DOHH2 (cell line): ENCODE measurements around the gene ARFGEF3.

Experiments used
- H3F3A ChIP-seq: fragments of 200-600 bp; sonication (generic), shearing (Covaris generic); 2 replicates; pipeline ENCODE4 v1.6.0; 2016; ENCODE audit warnings: antibody characterized with exemption, mild to moderate bottlenecking; ENCODE audit not compliant: control insufficient read depth, insufficient read depth
- H3K27ac ChIP-seq: fragments of 200-600 bp; sonication (generic); 2 replicates; pipeline ENCODE4 v1.5.1; 2014; ENCODE audit warnings: low read depth, mild to moderate bottlenecking, low read length, moderate library complexity
- H3K27me3 ChIP-seq: fragments of 200-600 bp; sonication (generic); 2 replicates; pipeline ENCODE4 v1.6.1; 2014; ENCODE audit warnings: mild to moderate bottlenecking, low read length, mixed read lengths; ENCODE audit not compliant: control insufficient read depth
- H3K36me3 ChIP-seq: fragments of 200-600 bp; sonication (generic); 2 replicates; pipeline ENCODE4 v1.6.1; 2014; ENCODE audit warnings: mild to moderate bottlenecking, low read length, moderate library complexity, mixed read lengths; ENCODE audit not compliant: control insufficient read depth
- H3K4me1 ChIP-seq: fragments of 200-600 bp; sonication (generic); 2 replicates; pipeline ENCODE4 v1.6.1; 2014; ENCODE audit warnings: mild to moderate bottlenecking, low read length, mixed read lengths; ENCODE audit not compliant: control insufficient read depth
- H3K4me2 ChIP-seq: fragments of 200-600 bp; sonication (generic); 2 replicates; pipeline ENCODE4 v1.6.0; 2014; ENCODE audit warnings: mild to moderate bottlenecking, low read length, moderate library complexity
- H3K4me3 ChIP-seq: fragments of 200-600 bp; sonication (generic); 2 replicates; pipeline ENCODE4 v1.5.1; 2014; ENCODE audit warnings: mild to moderate bottlenecking, low read length, mixed read lengths
- H3K79me2 ChIP-seq: fragments of 200-600 bp; sonication (generic); 2 replicates; pipeline ENCODE4 v1.6.1; 2014; ENCODE audit warnings: mild to moderate bottlenecking, low read length, mixed read lengths; ENCODE audit not compliant: control insufficient read depth
- H3K9me2 ChIP-seq: fragments of 200-600 bp; sonication (generic); replicated peaks from 2 replicates; pipeline ENCODE4 v1.6.1; 2014; ENCODE audit warnings: mild to moderate bottlenecking, low read length, mixed read lengths; ENCODE audit not compliant: control insufficient read depth
- H3K9me3 ChIP-seq: fragments of 200-600 bp; sonication (generic); 2 replicates; pipeline ENCODE4 v1.6.1; 2014; ENCODE audit warnings: antibody characterized with exemption, low read length, mixed read lengths; ENCODE audit not compliant: control insufficient read depth, insufficient read depth
- H4K20me1 ChIP-seq: fragments of 200-600 bp; sonication (generic); 2 replicates; pipeline ENCODE4 v1.6.0; 2014; ENCODE audit warnings: low read depth, mild to moderate bottlenecking, antibody characterized with exemption, low read length, moderate library complexity; ENCODE audit not compliant: control insufficient read depth, insufficient read depth
- CTCF ChIP-seq: fragments of 200-600 bp; sonication (generic); IDR thresholded peaks from one replicate; pipeline ENCODE4 v1.5.1; 2014; ENCODE audit warnings: antibody characterized with exemption, mild to moderate bottlenecking, low read depth, low read length; ENCODE audit not compliant: poor library complexity, severe bottlenecking
- EZH2phosphoT487 ChIP-seq: fragments of 200-600 bp; sonication (generic); IDR thresholded peaks from 2 replicates; pipeline ENCODE4 v1.6.1; 2017; ENCODE audit warnings: borderline replicate concordance, mild to moderate bottlenecking, antibody characterized with exemption, low read length, moderate library complexity, mixed read lengths

ARFGEF3 gene

GRCh38 chr6:138187156-138187555, 25.4 kb downstream of the ARFGEF3 start:
- Histone ChIP-seq H3K27me3 (no peaks in the 10 kb centered on the region), H3K9me2 (no peaks in the 10 kb centered on the region), H4K20me1 (no peaks in the 10 kb centered on the region), H3K4me1 (no peaks in the 10 kb centered on the region), H3K9me3 (no peaks in the 10 kb centered on the region), H3K4me3 (no peak overlapping the region), H3K4me2 (no peak overlapping the region), H3K36me3 (no peaks in the 10 kb centered on the region), H3K27ac (no peak overlapping the region), H3F3A (no peaks in the 10 kb centered on the region), H3K79me2 (no peaks in the 10 kb centered on the region)
- no peak for TF ChIP-seq EZH2phosphoT487

GRCh38 chr6:138188278-138188941, 26.7 kb downstream of the ARFGEF3 start:
- Histone ChIP-seq H3K4me1 (no peaks in the 10 kb centered on the region), H3F3A (no peaks in the 10 kb centered on the region), H3K27ac (no peak overlapping the region), H3K27me3 (no peaks in the 10 kb centered on the region), H3K9me2 (no peaks in the 10 kb centered on the region), H3K36me3 (no peaks in the 10 kb centered on the region), H4K20me1 (no peaks in the 10 kb centered on the region), H3K79me2 (no peaks in the 10 kb centered on the region), H3K4me3 (no peak overlapping the region), H3K9me3 (no peaks in the 10 kb centered on the region), H3K4me2 (no peak overlapping the region)
- TF ChIP-seq CTCF (no peak), EZH2phosphoT487 (no peak)

- H3K9me2 ChIP-seq = no peaks in the 10 kb centered on the region
- no peak for TF ChIP-seq EZH2phosphoT487
- no peak for TF ChIP-seq CTCF
- H3K4me3 ChIP-seq = no peak overlapping the region
- no peak overlapping the region for H3K4me2 ChIP-seq
- H3K79me2 ChIP-seq = no peaks in the 10 kb centered on the region
- no peaks in the 10 kb centered on the region for H3K36me3 ChIP-seq
- H3K27ac ChIP-seq = no peak overlapping the region
- H4K20me1 ChIP-seq = no peaks in the 10 kb centered on the region
- H3K27me3 ChIP-seq = no peaks in the 10 kb centered on the region
- H3K9me3 ChIP-seq = no peaks in the 10 kb centered on the region
- no peaks in the 10 kb centered on the region for H3K4me1 ChIP-seq
- no peaks in the 10 kb centered on the region for H3F3A ChIP-seq
Observed at GRCh38 chr6:138194287-138194686, 32.5 kb downstream of the ARFGEF3 start.

- Histone ChIP-seq H4K20me1 (no peaks in the 10 kb centered on the region), H3K4me3 (no peak overlapping the region), H3K4me1 (no peaks in the 10 kb centered on the region), H3K79me2 (no peaks in the 10 kb centered on the region), H3K27me3 (no peaks in the 10 kb centered on the region), H3F3A (no peaks in the 10 kb centered on the region), H3K4me2 (no peak overlapping the region), H3K27ac (no peak overlapping the region), H3K36me3 (no peaks in the 10 kb centered on the region), H3K9me3 (no peaks in the 10 kb centered on the region), H3K9me2 (no peaks in the 10 kb centered on the region)
- no peak for TF ChIP-seq EZH2phosphoT487
- TF ChIP-seq CTCF = no peak
Observed at GRCh38 chr6:138196122-138196738, 34.5 kb downstream of the ARFGEF3 start.
